Measurements from ENCODE around the gene B4GALNT1.

DNA sequence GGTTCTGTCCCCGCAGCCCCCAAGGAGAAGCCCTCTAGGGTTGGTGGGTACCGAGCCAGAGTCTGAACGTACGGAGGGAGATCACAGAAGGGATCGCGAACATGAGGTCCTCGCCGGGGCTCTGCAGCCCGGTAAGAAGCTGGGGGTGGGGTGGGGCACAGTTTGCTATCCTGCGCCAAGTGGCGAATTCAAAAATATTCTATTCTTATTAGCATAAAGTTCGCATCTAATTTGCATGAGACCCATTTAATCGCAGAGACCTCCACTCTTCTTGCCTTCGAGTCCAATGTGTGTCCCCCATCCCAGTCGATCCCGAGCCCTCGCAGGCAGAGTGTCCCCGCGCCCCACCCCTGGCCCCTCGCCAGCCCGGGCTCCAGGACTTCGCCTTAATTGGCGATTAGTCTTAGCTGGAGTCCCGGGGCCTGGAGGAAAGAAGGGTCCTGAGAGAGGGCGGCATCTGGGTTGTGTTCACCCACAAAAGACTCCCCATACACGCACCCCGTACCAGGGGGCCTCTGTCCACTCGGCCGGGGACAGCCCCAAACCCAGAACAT is 22.4 kb downstream of the B4GALNT1 start:
- TF ChIP-seq ZNF10 (CRISPR knock-in tag; IDR thresholded peaks at IDR 0.05; ENCODE audit: borderline replicate concordance, low read depth), result no peak
- no peak for TF ChIP-seq NFIC (IDR thresholded peaks at IDR 0.05; ENCODE audit: low read length)
- no peak for TF ChIP-seq ZC3H4 (CRISPR knock-in tag; IDR thresholded peaks at IDR 0.05; ENCODE audit: borderline replicate concordance)
- TF ChIP-seq POLR2A (IDR thresholded peaks at IDR 0.05; ENCODE audit: insufficient read depth in 1 of 2, low read depth in 2 of 2, low read length in 2 of 2), result no peak
- TF ChIP-seq, protein P1, sequence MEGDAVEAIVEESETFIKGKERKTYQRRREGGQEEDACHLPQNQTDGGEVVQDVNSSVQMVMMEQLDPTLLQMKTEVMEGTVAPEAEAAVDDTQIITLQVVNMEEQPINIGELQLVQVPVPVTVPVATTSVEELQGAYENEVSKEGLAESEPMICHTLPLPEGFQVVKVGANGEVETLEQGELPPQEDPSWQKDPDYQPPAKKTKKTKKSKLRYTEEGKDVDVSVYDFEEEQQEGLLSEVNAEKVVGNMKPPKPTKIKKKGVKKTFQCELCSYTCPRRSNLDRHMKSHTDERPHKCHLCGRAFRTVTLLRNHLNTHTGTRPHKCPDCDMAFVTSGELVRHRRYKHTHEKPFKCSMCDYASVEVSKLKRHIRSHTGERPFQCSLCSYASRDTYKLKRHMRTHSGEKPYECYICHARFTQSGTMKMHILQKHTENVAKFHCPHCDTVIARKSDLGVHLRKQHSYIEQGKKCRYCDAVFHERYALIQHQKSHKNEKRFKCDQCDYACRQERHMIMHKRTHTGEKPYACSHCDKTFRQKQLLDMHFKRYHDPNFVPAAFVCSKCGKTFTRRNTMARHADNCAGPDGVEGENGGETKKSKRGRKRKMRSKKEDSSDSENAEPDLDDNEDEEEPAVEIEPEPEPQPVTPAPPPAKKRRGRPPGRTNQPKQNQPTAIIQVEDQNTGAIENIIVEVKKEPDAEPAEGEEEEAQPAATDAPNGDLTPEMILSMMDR (CRISPR knock-in tag; IDR thresholded peaks at IDR 0.05), result no peak
- TF ChIP-seq EP300 (IDR thresholded peaks at IDR 0.05; ENCODE audit: low read depth in 2 of 2, low read length in 2 of 2), result no peak
- TF ChIP-seq EP300 (CRISPR knock-in tag; IDR thresholded peaks at IDR 0.05; ENCODE audit: borderline replicate concordance), result no peak
- TF ChIP-seq EZH2 (conservative IDR thresholded peaks at IDR 0.05; ENCODE audit: low read depth, low read length), result no peak
- TF ChIP-seq, protein P2, sequence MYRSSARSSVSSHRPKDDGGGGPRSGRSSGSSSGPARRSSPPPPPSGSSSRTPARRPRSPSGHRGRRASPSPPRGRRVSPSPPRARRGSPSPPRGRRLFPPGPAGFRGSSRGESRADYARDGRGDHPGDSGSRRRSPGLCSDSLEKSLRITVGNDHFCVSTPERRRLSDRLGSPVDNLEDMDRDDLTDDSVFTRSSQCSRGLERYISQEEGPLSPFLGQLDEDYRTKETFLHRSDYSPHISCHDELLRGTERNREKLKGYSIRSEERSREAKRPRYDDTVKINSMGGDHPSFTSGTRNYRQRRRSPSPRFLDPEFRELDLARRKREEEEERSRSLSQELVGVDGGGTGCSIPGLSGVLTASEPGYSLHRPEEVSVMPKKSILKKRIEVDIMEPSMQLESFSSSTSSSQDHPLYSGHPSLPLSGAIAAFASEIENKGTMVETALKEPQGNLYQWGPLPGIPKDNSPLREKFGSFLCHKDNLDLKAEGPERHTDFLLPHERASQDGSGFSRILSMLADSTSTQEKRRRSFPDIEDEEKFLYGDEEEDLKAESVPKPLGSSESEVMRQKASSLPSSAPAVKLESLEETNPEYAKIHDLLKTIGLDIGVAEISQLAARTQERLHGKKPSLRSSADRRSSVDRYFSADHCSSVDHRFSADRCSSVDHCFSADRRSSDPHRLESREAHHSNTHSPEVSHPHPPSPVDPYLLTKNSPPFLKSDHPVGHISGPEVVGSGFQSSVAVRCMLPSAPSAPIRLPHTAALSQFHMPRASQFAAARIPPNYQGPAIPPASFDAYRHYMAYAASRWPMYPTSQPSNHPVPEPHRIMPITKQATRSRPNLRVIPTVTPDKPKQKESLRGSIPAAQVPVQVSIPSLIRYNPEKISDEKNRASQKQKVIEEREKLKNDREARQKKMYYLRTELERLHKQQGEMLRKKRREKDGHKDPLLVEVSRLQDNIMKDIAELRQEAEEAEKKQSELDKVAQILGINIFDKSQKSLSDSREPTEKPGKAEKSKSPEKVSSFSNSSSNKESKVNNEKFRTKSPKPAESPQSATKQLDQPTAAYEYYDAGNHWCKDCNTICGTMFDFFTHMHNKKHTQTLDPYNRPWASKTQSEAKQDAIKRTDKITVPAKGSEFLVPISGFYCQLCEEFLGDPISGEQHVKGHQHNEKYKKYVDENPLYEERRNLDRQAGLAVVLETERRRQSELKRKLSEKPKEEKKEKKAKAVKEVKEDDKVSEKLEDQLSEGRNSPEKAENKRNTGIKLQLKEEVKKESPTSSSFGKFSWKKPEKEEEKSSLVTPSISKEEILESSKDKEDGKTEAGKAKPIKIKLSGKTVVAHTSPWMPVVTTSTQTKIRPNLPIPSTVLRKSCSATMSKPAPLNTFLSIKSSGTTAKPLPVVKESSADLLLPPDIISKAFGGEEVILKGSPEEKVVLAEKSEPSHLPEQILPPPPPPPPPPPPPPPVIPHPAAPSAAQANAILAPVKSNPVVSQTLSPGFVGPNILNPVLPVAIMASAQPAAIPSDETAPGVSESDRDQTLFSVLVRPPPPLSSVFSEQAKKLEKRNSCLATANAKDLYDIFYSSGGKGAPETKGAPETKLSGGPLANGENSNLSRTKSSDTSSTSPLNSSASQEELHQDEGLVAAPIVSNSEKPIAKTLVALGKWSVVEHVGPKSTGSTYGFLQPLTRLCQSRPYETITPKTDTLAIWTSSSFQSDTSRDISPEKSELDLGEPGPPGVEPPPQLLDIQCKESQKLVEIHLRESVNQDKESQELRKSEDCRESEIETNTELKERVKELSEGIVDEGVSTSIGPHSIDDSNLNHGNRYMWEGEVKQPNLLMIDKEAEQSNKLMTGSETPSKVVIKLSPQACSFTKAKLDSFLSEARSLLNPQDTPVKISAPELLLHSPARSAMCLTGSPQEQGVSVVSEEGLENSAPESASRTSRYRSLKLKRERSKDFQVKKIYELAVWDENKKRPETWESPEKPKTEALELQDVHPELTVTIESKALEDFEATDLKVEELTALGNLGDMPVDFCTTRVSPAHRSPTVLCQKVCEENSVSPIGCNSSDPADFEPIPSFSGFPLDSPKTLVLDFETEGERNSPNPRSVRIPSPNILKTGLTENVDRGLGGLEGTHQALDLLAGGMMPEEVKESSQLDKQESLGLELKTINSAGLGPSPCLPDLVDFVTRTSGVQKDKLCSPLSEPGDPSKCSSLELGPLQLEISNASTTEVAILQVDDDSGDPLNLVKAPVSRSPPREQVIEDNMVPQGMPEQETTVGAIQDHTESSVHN (CRISPR knock-in tag; IDR thresholded peaks at IDR 0.05), result no peak
- no peak for TF ChIP-seq PAWR (CRISPR knock-in tag; IDR thresholded peaks at IDR 0.05; ENCODE audit: borderline replicate concordance)
- TF ChIP-seq TAF1 (CRISPR knock-in tag; IDR thresholded peaks at IDR 0.05), result no peak
